Kidney (tissue), 14 donors: ENCODE measurements around the gene SLC34A3. TPM values are rescaled to one million over a fixed set of nuclear protein-coding genes. Genes with fewer than 3 reads are reported as not detected.

Source experiments
- DNase-seq, 5 donors: peaks; one replicate each; pipeline ENCODE4 v3.0.0-alpha.2; 2013 to 2020
- FAIRE-seq: peaks from 2 replicates; lab custom pipeline; 2012; peaks lifted over from hg19 to GRCh38; lab: Jason Lieb, UNC
- H3K27ac ChIP-seq, 2 donors: one replicate each; pipeline ENCODE4 v1.7.0; 2013; ENCODE audit warnings: low read depth in 2 of 2, low read length in 2 of 2, inconsistent platforms in 1 of 2
- H3K27me3 ChIP-seq: one replicate; pipeline ENCODE4 v1.7.1; 2013; ENCODE audit warnings: low read length, inconsistent platforms; ENCODE audit not compliant: control insufficient read depth, insufficient read depth
- H3K36me3 ChIP-seq, 3 donors: one replicate each; pipeline versions ENCODE4 v1.7.0 to v1.7.1; 2013; ENCODE audit warnings: low read length in 3 of 3, control low read depth in 1 of 3, inconsistent platforms in 1 of 3; ENCODE audit not compliant: insufficient read depth in 3 of 3, control insufficient read depth in 2 of 3
- H3K4me1 ChIP-seq, 3 donors: one replicate each; pipeline versions ENCODE4 v1.7.0 to v1.7.1; 2013; ENCODE audit warnings: low read length in 3 of 3, inconsistent platforms in 1 of 3, low read depth in 1 of 3; ENCODE audit not compliant: control insufficient read depth in 2 of 3, insufficient read depth in 2 of 3
- H3K4me3 ChIP-seq, 3 donors: one replicate each; pipeline versions ENCODE4 v1.7.0 to v1.8.1; 2013; ENCODE audit warnings: low read length in 3 of 3, control low read depth in 1 of 3, inconsistent platforms in 1 of 3
- H3K9ac ChIP-seq, 3 donors: one replicate each; pipeline versions ENCODE4 v1.7.0 to v1.7.1; 2013; ENCODE audit warnings: low read length in 3 of 3, control low read depth in 1 of 3, inconsistent platforms in 1 of 3
- H3K9me3 ChIP-seq, 3 donors: one replicate each; pipeline versions ENCODE4 v1.7.0 to v1.7.1; 2013; ENCODE audit warnings: low read length in 3 of 3, control low read depth in 1 of 3, inconsistent platforms in 1 of 3; ENCODE audit not compliant: control insufficient read depth in 2 of 3, insufficient read depth in 1 of 3
- intact Hi-C: fragments of 100-400 bp; cut with DNase I; formaldehyde crosslinking; loops from one replicate; pipeline ENCODE4 v1.11.1; 2022
- polyA plus RNA-seq: library from polyadenylated mRNA; stranded (reverse); fragments of 350-450 nt; fragmentation: Illumina TruSeq; extraction: RNeasy Lipid Tissue Mini Kit (QIAGEN cat#74804); gene quantifications from one replicate; pipeline ENCODE4 v1.2.3, GENCODE V29; 2014; ENCODE audit warnings: low read depth, low replicate concordance; ENCODE audit not compliant: insufficient read depth
- total RNA-seq: library from RNA; stranded (reverse); fragmentation: NEBNext Ultra II Directional; extraction: Animal tissue kit (Norgen Biotek cat#: 25700); gene quantifications from one replicate; pipeline ENCODE4 v1.2.1, GENCODE V29; 2021
- TF ChIP-seq, protein P1 (sequence below): IDR thresholded peaks from 3 replicates; pipeline ENCODE4 v1.5.1; 2012; ENCODE audit warnings: mild to moderate bottlenecking, moderate library complexity, borderline replicate concordance; ENCODE audit not compliant: insufficient read depth; ENCODE audit errors: extremely low read depth
- donor health status: control.
- donor health status: control.
- donor health status: control.
- donor health status: control.
- donor health status: control.
- donor health status: DM: yes; HTN: yes; CAD: no.
- donor health status: Normal renal cell carcinoma (clear cell type).

SLC34A3 gene
- total and polyA plus RNA-seq, 2 donors from 2014 or later: 0.13 to 36.0 TPM

DNA sequence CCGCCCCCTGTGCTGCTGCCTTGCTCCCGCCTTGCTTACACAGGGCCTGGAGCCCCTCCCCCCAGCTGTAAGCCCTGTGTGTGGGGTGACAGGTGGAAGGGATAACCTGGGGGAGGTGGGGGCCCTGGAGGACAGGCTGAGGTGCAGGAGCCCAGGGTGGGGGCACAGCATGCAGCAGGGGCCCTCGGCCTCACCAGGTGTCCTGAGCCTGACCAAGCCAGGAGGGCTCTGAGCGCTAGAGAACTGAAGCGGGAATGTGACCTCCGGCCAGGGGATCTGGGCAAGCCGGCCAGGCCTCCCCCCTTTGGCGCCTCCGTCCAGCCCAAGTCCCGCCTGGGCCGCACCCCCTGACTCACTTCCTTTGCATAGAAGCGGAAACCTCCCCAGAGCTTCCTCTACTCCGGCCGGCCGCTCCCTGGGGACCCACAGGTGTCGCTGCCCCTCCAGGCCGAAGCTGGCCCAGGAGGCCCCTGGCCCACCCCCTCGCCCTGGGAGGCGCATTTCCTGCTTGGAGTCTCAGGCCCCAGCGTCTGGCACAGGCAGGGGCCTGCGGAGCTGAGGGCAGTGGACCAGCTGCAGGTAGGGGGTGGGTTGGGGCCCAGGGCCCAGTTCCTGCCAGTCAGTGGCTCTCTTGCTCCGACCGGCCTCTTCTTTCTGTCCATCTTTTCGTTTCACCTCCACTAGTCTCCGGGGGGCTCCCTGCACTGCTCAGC, 46.8 kb downstream of the SLC34A3 start, which contains the start of gene TOR4A:
TOR4A (plus strand) TSS at position 398 of the 713 bp plus-strand sequence. CDS start 964 bp downstream, outside the sequence.
- intact Hi-C loops: no loop called here
- peak within 1 kb of the TSS in 2 of 3 donors; percentile 53 to 65 for H3K9ac ChIP-seq
- no peaks in the 10 kb centered on the region for H3K9me3 ChIP-seq
- peak within 1 kb of the TSS in 2 of 3 donors; percentile 42 to 48 for H3K4me3 ChIP-seq
- no peaks in the 10 kb centered on the region for H3K27me3 ChIP-seq
- peak within 1 kb of the TSS; percentile 90 to 92 for H3K27ac ChIP-seq
- no peak for FAIRE-seq
- TF ChIP-seq, protein P1, sequence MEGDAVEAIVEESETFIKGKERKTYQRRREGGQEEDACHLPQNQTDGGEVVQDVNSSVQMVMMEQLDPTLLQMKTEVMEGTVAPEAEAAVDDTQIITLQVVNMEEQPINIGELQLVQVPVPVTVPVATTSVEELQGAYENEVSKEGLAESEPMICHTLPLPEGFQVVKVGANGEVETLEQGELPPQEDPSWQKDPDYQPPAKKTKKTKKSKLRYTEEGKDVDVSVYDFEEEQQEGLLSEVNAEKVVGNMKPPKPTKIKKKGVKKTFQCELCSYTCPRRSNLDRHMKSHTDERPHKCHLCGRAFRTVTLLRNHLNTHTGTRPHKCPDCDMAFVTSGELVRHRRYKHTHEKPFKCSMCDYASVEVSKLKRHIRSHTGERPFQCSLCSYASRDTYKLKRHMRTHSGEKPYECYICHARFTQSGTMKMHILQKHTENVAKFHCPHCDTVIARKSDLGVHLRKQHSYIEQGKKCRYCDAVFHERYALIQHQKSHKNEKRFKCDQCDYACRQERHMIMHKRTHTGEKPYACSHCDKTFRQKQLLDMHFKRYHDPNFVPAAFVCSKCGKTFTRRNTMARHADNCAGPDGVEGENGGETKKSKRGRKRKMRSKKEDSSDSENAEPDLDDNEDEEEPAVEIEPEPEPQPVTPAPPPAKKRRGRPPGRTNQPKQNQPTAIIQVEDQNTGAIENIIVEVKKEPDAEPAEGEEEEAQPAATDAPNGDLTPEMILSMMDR: no peak
- peaks cover 0 to 26% (median 7%) of the 10 kb centered on the region in 3 donors for H3K4me1 ChIP-seq
- H3K36me3 ChIP-seq: no peaks in the 10 kb centered on the region
- peak; percentile 71 to 96 (median 88) for DNase-seq

DNA sequence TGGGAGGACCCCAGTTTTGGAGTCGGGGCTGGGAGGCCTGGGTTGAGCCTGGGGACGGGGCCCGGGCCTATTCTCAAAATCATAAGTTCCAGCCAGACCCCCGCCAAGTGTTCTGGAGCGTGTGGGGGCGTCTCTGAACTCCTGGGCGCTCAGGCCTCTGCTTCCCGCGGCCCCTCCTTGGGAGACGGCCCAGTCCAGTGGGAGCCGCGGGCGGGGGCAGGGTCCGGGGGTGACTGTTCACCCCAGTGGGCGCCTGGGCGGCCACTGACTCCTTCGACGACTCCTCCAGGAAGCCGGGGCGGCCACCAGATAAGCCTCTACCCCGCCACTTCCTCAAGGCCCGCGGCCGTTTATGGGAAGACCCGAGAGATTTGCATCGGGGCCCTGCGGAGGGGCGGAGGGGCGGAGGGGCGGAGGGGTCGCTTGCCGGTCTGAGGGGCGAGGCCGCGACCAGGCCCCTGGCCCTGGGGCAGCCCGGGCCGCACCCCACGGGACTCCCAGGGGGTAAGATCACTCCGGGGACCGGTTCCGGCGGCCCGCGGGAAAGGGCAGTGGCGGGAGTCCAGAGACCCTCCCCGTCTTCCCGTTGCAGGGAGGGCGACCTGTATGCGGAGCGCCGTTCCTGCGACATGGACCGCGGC, 47.5 kb downstream of the SLC34A3 start:
- DNase-seq (peak in 2 of 5 donors; percentile 63 to 88), FAIRE-seq (no peak)
- H3K9me3 ChIP-seq: no peaks in the 10 kb centered on the region
- TF ChIP-seq, protein P1: no peak
- H3K27ac ChIP-seq: peak overlapping the region; percentile 88 to 90
- H3K36me3 ChIP-seq: no peaks in the 10 kb centered on the region
- peak overlapping the region in 2 of 3 donors; percentile 53 to 65 for H3K9ac ChIP-seq
- H3K4me1 ChIP-seq: peaks cover 0 to 26% (median 7%) of the 10 kb centered on the region in 3 donors
- peak overlapping the region in 2 of 3 donors; percentile 42 to 48 for H3K4me3 ChIP-seq
- no peaks in the 10 kb centered on the region for H3K27me3 ChIP-seq
- intact Hi-C loops: no loop called here

DNA sequence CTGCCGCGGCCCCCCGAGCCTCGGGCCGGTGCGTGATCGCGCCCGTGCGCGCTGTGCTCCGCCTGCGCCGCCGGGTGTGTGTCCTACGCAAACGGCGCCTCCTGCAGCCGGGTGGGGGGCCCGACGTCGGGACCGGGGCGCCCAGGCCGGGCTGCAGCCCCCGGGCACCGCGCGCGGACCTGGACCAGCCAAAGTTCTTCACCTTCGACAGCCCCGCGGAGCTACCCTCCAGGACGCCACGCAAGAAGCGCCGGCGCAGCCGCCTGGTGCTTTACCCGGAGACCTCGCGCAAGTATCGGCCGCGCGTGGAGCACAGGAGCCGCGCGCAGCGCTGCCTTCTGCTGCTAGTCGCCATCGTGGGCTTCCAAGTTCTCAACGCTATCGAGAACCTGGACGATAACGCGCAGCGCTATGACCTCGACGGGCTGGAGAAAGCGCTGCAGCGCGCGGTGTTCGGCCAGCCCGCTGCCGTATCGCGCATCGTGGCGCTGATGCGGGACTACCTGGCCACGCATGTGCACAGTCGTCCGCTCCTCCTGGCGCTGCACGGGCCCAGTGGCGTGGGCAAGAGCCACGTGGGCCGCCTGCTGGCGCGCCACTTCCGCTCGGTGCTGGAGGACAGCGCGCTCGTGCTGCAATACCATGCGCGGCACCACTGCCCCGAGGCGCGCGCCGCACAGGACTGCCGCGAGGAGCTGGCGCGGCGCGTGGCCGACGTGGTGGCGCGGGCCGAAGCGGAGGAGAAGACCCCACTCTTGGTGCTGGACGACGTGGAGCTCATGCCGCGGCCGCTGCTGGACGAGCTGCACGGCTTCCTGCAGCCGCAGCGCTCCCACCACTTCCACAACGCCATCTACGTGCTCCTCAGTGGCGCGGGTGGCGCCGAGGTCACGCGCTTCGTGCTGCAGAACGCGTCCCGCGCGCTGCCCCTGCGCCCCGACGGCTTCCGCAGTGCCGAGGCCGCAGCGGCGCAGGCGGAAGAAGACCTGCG, 48.3 kb downstream of the SLC34A3 start:
- DNase-seq (peak in 2 of 5 donors; percentile 54 to 80), FAIRE-seq (no peak)
- no peaks in the 10 kb centered on the region for H3K27me3 ChIP-seq
- intact Hi-C loops: no loop called here
- H3K4me3 ChIP-seq: no peak overlapping the region
- no peak overlapping the region for H3K9ac ChIP-seq
- H3K27ac ChIP-seq: no peak overlapping the region
- H3K36me3 ChIP-seq: no peaks in the 10 kb centered on the region
- TF ChIP-seq, protein P1: no peak
- no peaks in the 10 kb centered on the region for H3K9me3 ChIP-seq
- H3K4me1 ChIP-seq: peaks cover 0 to 24% (median 7%) of the 10 kb centered on the region in 3 donors
